ENCODE results near the gene TBC1D1. TPM values are rescaled to one million over a fixed set of nuclear protein-coding genes. Genes with fewer than 3 reads are reported as not detected.

TBC1D1 gene
- total and polyA plus RNA-seq, 2 donors (not counting 3 experiments of a cell fraction or from before 2014, with no cell fraction given), result 63.5 to 116 TPM

DNA sequence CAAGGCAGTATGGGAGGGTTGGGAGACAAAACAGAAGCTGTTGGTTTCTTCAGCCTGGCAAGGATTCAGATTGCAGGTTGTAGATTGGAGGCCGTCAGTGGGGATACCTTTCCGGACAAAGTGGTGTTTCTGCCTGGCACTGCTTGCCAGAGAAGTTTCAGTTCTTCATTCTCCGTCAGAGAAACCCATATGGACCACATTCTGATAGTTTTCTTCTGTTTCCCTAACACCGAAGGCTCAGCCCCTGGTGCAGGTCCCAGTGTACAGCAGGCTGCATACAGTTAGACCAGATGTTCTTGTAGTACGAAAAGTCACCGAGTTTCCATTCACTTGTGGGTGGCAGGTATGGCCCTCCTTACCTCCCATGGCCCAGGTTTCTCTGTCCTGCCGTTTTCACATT is 176.6 kb downstream of the TBC1D1 start:
- H3K36me3 ChIP-seq (ENCODE audit: control insufficient read depth in 2 of 2, extremely low read depth in 1 of 2, insufficient read depth in 2 of 2, low read length in 2 of 2), result no peaks in the 10 kb centered on the region
- no peaks in the 10 kb centered on the region for H3K9me1 ChIP-seq (replicated peaks; ENCODE audit: control insufficient read depth, extremely low read depth, insufficient read depth, low read length)
- H3K9ac ChIP-seq (replicated peaks; ENCODE audit: extremely low read depth, insufficient read depth, low read length), result no peak overlapping the region
- H4K20me1 ChIP-seq (replicated peaks; ENCODE audit: control insufficient read depth, extremely low read depth, insufficient read depth, low read length), result no peaks in the 10 kb centered on the region
- dilution Hi-C loops (cut with MboI; ENCODE audit: extremely low pct_ligation_motif_present, low sequenced_read_pairs), result no loop called here
- no peak for FAIRE-seq
- H2AFZ ChIP-seq (ENCODE audit: low read depth, low read length), result no peak overlapping the region
- intact Hi-C loops (cut with micrococcal nuclease), result no loop called here
- CTCF ChIA-PET, result interaction anchor here (2.1 to 2.8 kb wide), 3 partner anchors 32 to 252 kb away, joined by 5 to 66 read pairs (median 16); no protein-coding TSS in a partner anchor
- H3K4me3 ChIP-seq (replicated peaks in 1 of 3; ENCODE audit: insufficient read depth in 1 of 3, low read depth in 1 of 3, low read length in 3 of 3), result no peak overlapping the region
- POLR2A ChIA-PET, result no interaction called here
- H3K4me2 ChIP-seq (ENCODE audit: insufficient read depth, low read length), result no peak overlapping the region
- H3K9me3 ChIP-seq (replicated peaks; ENCODE audit: control insufficient read depth, insufficient read depth, low read length), result no peaks in the 10 kb centered on the region
- H3K27me3 ChIP-seq (ENCODE audit: control insufficient read depth in 2 of 2, insufficient read depth in 2 of 2, low read length in 2 of 2), result no peaks in the 10 kb centered on the region
- H3K27ac ChIP-seq (ENCODE audit: insufficient read depth, low read depth, low read length), result no peak overlapping the region
- TSS peak; percentile 28 for BruUV-seq (replicated peaks)
- H3K4me1 ChIP-seq (ENCODE audit: control insufficient read depth, extremely low read depth, insufficient read depth, low read length), result peaks cover 10% of the 10 kb centered on the region
- TF ChIP-seq, protein P1, sequence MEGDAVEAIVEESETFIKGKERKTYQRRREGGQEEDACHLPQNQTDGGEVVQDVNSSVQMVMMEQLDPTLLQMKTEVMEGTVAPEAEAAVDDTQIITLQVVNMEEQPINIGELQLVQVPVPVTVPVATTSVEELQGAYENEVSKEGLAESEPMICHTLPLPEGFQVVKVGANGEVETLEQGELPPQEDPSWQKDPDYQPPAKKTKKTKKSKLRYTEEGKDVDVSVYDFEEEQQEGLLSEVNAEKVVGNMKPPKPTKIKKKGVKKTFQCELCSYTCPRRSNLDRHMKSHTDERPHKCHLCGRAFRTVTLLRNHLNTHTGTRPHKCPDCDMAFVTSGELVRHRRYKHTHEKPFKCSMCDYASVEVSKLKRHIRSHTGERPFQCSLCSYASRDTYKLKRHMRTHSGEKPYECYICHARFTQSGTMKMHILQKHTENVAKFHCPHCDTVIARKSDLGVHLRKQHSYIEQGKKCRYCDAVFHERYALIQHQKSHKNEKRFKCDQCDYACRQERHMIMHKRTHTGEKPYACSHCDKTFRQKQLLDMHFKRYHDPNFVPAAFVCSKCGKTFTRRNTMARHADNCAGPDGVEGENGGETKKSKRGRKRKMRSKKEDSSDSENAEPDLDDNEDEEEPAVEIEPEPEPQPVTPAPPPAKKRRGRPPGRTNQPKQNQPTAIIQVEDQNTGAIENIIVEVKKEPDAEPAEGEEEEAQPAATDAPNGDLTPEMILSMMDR (IDR thresholded peaks at IDR 0.05; ENCODE audit: extremely low read depth in 1 of 2, insufficient read depth in 1 of 2, low read depth in 1 of 2, low read length in 2 of 2), result no peak
- TF ChIP-seq POLR2A (IDR thresholded peaks at IDR 0.05; ENCODE audit: low read depth, low read length) (no peak), EZH2 (IDR thresholded peaks at IDR 0.05; ENCODE audit: borderline replicate concordance, low read depth, low read length, severe bottlenecking) (no peak), GATA2 (IDR thresholded peaks at IDR 0.05; ENCODE audit: insufficient read depth, insufficient read length, low read depth, low read length) (no peak), MYC (IDR thresholded peaks at IDR 0.05; ENCODE audit: low read depth, low read length) (no peak), FOS (IDR thresholded peaks at IDR 0.05; ENCODE audit: borderline replicate concordance, insufficient read depth, low read length) (no peak), POLR2AphosphoS5 (IDR thresholded peaks at IDR 0.05; ENCODE audit: insufficient read depth, low read depth, low read length) (no peak)
- TF ChIP-seq, protein P2, sequence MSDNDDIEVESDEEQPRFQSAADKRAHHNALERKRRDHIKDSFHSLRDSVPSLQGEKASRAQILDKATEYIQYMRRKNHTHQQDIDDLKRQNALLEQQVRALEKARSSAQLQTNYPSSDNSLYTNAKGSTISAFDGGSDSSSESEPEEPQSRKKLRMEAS (IDR thresholded peaks at IDR 0.05; ENCODE audit: insufficient read depth, insufficient read length), result no peak
- H3K79me2 ChIP-seq (ENCODE audit: control insufficient read depth, insufficient read depth, low read length), result no peaks in the 10 kb centered on the region
- no peak for DNase-seq (ENCODE audit: low read depth, low spot score)

All from endothelial cell of umbilical vein (primary cell).